ENCODE results near the gene BTBD16. TPM values are rescaled to one million over a fixed set of nuclear protein-coding genes. Genes with fewer than 3 reads are reported as not detected.

BTBD16 gene
- total RNA-seq, 1 donor: not detected

DNA sequence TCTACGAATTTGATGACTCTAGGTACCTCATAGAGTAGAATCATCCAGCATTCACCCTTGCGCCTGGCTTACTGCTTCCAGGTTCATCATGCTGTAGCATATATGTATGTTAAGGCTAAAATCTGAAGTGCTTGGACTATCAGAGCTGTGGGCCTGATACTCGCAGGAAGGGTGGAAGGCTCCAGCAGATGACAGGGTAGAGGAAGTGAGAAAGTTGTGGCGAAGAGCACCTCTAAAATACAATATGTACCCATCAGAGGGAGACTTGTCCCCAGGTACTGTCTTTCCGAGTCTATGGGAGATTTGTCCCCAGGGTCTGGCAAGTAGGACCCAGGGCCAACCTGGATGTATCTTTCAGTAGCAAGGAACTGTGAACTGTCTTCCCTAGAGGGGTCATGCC lies 55.3 kb downstream of the BTBD16 start:
- Histone ChIP-seq H3K27me3 (ENCODE audit: insufficient read depth, low read length) (peaks cover under 1% of the 10 kb centered on the region), H3K4me3 (ENCODE audit: low read length) (no peak overlapping the region), H3K4me1 (ENCODE audit: insufficient read depth, low read length) (peaks cover 4% of the 10 kb centered on the region), H3K9me3 (ENCODE audit: low read depth, low read length) (no peaks in the 10 kb centered on the region)

DNA sequence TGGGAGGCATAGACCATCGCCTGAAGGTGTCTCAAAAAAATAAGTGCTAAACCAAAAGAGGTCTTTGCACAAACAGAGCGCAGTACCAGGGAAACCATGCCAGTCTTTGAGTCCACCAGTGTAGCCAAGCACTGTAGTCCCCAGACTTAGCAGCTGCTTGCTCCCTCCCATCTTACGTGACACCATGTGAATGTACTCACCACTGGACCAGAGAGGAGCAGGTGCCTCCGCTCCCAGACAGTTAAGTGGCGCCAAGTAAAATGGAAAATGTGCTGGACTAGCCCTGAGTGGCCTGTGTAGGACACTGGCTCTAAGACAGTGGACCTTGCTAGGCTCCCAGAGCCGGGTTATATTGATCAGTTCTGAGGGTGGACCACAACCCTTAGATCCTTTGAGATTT lies 55.7 kb downstream of the BTBD16 start:
- H3K4me3 ChIP-seq (ENCODE audit: low read length): no peak overlapping the region
- no peaks in the 10 kb centered on the region for H3K9me3 ChIP-seq (ENCODE audit: low read depth, low read length)
- peaks cover 4% of the 10 kb centered on the region for H3K4me1 ChIP-seq (ENCODE audit: insufficient read depth, low read length)
- no peaks in the 10 kb centered on the region for H3K27me3 ChIP-seq (ENCODE audit: insufficient read depth, low read length)

DNA sequence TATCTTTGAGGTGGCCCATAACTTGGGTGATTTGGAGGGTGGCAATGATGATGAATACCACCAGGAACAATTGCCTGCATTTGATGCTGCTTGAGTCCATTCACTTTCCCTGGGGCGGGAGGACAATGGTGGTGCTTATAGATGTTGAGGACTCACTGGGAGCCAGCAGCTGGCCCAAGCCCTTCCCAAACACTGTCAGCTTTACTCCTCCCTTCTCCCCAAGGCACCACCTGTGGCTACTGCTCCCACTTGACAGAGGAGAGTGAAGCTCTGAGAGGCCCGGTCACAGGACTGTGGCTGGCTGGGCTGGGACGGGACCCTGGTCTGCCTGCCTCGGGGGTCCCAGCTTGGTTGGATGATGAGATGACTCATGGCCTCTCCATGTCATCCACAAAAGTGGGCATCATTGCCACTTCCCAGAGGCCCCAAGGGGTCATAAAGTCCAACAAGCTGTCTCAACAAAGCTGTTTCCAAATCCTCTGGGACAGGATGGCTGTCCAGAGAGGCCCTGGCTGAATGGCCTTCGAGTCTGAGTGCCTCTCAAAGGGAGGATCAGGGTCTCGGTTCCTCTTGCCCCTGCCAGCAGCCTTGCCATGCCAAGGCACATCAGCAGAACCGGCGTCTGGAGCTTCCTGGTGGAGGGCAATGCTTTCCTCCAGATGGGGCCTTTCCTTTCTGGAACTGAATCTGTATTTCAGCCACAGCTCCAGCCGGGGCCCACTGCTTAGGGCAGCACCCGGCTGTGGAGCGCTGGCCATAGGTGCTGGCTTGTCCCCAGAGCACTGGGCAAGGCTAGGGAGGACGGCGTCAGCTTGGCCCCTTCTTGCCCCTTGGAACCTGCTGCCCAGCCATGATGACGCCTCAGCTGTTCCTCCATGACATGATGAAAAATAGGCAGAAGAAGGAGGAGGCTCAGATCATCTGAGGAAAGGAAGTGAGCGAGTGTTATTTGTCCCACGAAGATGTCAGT lies 56.4 kb downstream of the BTBD16 start:
- Histone ChIP-seq H3K9me3 (ENCODE audit: low read depth, low read length) (no peaks in the 10 kb centered on the region), H3K4me1 (ENCODE audit: insufficient read depth, low read length) (peaks cover 4% of the 10 kb centered on the region), H3K4me3 (ENCODE audit: low read length) (no peak overlapping the region), H3K27me3 (ENCODE audit: insufficient read depth, low read length) (no peaks in the 10 kb centered on the region)

DNA sequence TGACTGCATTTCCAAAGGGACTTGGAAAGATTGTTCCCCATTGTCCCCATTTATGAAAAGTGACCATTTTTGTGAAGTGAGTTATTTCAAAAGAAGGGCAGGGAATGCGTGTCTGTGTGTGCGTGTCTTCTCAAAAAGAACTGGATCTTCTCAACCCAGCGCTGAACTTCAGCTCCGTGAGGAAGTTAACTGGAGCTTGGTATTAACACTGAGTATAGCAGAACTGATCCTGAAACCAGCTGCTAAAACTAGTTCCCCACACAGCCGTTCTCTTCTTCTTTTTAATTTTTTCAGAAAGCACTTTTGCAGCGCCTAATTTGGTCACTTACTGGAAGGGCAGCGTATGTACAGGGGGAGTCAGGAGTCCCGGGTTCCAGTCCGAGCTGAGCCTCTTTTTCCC lies 57.6 kb downstream of the BTBD16 start:
- no peaks in the 10 kb centered on the region for H3K9me3 ChIP-seq (ENCODE audit: low read depth, low read length)

DNA sequence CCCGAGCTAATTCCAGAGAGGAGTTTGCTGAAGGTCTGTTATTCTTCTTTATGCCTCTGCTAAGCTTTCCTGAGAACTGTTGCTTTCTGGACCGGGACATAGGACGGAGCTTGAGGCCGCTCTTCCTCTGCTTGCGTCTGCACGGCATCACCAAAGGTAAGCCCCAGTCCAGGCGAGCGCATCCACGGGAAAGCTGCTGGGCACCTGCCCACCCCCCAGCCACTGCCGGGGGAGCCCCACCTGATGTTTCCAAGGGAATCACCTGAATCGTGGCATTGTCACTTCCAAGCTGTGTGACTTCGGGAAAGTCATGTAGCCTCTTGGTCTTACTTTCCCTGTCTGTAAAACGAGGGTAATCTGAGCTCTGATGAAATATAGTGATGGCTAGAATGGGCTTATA lies 58.3 kb downstream of the BTBD16 start:
- H3K4me3 ChIP-seq (ENCODE audit: low read length): no peak overlapping the region
- H3K9me3 ChIP-seq (ENCODE audit: low read depth, low read length): no peaks in the 10 kb centered on the region
- H3K4me1 ChIP-seq (ENCODE audit: insufficient read depth, low read length): peaks cover 4% of the 10 kb centered on the region
- H3K27me3 ChIP-seq (ENCODE audit: insufficient read depth, low read length): no peaks in the 10 kb centered on the region

More for the DNA sequence above, 57.6 kb downstream of the BTBD16 start:
- Histone ChIP-seq H3K4me3 (ENCODE audit: low read length) (no peak overlapping the region), H3K27me3 (ENCODE audit: insufficient read depth, low read length) (no peaks in the 10 kb centered on the region), H3K4me1 (ENCODE audit: insufficient read depth, low read length) (peaks cover 4% of the 10 kb centered on the region)

DNA sequence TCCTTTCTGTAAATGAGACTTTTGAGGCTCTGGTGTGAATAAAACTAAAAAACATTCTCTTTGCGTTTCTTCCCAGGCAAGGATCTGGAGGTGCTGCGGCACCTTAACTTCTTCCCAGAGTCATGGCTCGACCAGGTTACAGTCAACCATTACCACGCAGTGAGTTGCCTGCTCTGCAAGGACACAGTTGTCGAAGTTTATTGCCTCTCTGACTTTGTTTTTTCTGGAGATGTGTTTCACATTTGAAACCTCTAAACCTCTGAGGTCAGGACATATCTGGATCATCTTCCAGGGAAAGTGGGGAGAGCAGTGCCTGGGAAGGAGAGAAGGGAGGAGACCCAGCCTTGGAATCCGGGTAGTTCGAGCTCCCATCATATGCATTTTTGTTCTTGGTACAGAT lies 60.0 kb downstream of the BTBD16 start:
- Histone ChIP-seq H3K9me3 (ENCODE audit: low read depth, low read length) (no peaks in the 10 kb centered on the region), H3K27me3 (ENCODE audit: insufficient read depth, low read length) (no peaks in the 10 kb centered on the region), H3K4me1 (ENCODE audit: insufficient read depth, low read length) (peaks cover 4% of the 10 kb centered on the region), H3K4me3 (ENCODE audit: low read length) (no peak overlapping the region)

DNA sequence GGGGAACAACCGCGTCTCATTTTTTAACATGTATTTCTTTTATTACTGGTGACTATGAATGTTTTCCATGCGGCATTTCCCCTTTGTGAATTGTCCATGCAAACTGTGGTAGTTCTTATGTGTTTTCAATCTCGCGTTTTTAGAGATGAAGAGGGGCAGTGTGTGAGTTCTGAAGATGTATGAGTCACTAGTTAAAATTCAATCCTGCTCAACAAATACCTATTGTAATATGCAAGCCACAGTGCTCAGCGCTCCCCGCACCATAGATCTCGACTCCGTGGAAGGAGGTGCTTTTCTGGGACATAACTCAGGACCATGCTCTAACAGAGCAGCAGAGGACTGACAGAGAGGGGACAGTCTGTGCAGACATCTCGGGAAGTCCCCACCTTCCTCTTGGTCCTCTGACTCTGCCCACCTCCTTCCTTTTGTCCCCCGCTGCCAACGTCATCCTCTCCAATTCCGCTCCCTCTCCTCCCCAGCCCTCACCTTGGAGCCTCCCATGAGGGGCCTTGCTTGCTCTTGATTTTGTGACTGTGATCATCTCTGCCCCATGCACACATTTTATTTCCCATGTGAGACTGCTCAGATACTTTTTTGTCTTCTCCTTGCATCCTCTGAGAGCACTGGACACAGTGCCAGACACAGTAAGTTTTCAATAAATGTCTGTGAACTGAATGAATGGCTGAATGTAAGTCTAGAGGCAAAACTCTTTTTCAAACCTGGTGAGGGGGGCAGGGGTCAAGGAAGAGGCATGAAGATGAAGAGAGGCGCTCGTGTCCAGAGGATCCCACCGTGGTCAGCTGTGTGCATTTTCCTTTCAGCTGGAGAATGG lies 60.7 kb downstream of the BTBD16 start:
- H3K4me1 ChIP-seq (ENCODE audit: insufficient read depth, low read length): peaks cover 4% of the 10 kb centered on the region
- no peaks in the 10 kb centered on the region for H3K9me3 ChIP-seq (ENCODE audit: low read depth, low read length)
- no peak overlapping the region for H3K4me3 ChIP-seq (ENCODE audit: low read length)
- no peaks in the 10 kb centered on the region for H3K27me3 ChIP-seq (ENCODE audit: insufficient read depth, low read length)

DNA sequence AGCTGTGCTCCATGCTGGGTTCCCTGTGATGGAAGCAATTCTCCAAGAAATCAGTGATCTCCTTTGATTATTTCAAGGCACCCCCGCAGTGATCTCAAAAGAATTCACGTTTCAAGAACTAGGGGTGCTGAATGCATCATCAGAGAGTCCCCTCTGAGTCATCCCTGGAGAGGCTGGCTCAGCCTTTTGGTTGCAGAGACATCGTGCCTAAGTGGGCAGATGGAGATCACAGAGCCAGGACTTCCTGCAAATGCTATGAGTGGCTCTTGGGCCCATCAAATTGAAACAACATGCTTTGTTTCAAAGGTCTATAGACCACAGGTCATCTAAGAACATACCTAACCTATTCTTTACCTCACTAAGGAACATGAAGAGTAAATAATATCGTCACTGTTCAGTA lies 61.9 kb downstream of the BTBD16 start:
- Histone ChIP-seq H3K4me3 (ENCODE audit: low read length) (no peak overlapping the region), H3K27me3 (ENCODE audit: insufficient read depth, low read length) (no peaks in the 10 kb centered on the region)

DNA sequence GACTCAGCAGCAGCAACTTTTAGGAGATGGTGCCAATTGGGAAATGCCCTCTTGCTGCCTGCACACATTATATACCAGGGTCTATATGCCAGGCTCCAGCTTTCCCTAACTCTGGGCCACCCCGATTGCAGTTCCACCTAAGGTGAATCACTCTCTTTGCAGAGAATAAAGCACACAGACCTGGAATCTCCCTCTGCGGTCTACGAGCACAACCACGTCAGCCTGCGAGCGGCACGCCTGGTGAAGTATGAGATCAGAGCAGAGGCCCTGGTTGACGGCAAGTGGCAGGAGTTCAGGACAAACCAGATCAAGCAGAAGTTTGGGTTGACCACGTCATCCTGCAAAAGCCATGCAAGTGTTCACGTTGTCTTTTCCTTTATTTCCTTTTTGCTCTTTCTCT lies 65.2 kb downstream of the BTBD16 start:
- H3K4me1 ChIP-seq (ENCODE audit: insufficient read depth, low read length): no peaks in the 10 kb centered on the region
- H3K27me3 ChIP-seq (ENCODE audit: insufficient read depth, low read length): no peaks in the 10 kb centered on the region
- H3K4me3 ChIP-seq (ENCODE audit: low read length): no peak overlapping the region
- no peaks in the 10 kb centered on the region for H3K9me3 ChIP-seq (ENCODE audit: low read depth, low read length)

More for the DNA sequence above, 61.9 kb downstream of the BTBD16 start:
- H3K9me3 ChIP-seq (ENCODE audit: low read depth, low read length): no peaks in the 10 kb centered on the region
- H3K4me1 ChIP-seq (ENCODE audit: insufficient read depth, low read length): peaks cover 4% of the 10 kb centered on the region

DNA sequence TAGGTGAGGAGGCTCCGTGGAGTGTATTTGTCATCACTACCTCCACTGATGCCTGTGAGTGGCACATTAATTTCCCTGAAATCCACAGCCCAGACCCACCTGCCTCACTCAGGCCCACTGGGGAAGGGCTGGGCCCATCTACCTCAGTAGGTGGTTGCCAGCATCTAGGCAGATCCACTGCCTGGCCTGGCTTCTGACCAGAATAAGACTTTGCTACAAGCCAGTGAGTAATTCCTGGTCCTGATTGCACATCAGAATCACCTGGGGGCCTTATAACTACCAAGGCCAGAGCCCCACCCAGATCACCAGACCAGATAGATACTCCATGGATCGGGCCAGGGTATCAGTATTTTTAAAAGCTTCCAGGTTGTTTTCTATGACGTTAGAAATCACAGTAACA lies 65.9 kb downstream of the BTBD16 start:
- Histone ChIP-seq H3K27me3 (ENCODE audit: insufficient read depth, low read length) (no peaks in the 10 kb centered on the region), H3K4me1 (ENCODE audit: insufficient read depth, low read length) (no peaks in the 10 kb centered on the region), H3K9me3 (ENCODE audit: low read depth, low read length) (no peaks in the 10 kb centered on the region), H3K4me3 (ENCODE audit: low read length) (no peak overlapping the region)

DNA sequence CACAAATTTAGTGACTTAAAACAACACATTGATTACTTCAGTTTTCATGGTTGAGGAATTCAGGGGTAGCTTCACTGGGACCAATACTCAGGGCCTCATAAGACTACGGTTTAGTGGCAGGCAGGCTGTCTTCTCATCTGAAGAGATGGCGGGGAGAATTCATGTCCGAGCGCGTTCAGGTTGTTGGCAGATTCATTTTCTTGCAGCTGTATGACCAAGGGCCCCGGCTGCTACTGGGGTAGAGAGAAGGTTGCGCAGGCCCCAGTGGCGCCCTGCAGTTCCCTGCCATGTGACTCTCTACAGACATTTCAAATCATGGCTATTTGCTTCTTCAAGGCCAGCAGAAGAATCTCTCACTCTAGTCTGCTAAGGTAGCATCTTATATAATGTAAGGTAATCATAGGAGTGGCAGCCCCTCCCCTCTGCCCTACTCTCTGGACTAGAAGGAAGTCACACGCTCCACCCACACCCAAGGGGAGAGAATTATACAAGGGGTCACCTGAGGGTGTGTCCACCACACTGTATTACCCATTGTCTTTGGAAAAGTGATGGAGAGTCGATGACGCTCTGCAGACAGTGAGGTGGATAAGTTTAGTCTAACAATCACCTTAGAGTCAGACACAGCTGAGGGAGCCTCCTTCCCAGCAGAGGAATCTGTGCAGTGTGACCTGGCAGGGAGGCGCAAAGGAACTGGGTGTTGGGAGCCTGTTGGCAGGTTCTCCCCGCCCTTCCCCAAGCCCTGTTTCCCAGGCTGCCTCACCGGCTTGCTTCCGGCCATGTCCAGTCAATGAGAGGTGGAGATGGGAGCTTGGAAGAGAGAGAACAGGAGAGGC lies 67.7 kb downstream of the BTBD16 start:
- H3K27me3 ChIP-seq (ENCODE audit: insufficient read depth, low read length): no peaks in the 10 kb centered on the region
- no peaks in the 10 kb centered on the region for H3K4me1 ChIP-seq (ENCODE audit: insufficient read depth, low read length)
- no peaks in the 10 kb centered on the region for H3K9me3 ChIP-seq (ENCODE audit: low read depth, low read length)
- no peak overlapping the region for H3K4me3 ChIP-seq (ENCODE audit: low read length)

DNA sequence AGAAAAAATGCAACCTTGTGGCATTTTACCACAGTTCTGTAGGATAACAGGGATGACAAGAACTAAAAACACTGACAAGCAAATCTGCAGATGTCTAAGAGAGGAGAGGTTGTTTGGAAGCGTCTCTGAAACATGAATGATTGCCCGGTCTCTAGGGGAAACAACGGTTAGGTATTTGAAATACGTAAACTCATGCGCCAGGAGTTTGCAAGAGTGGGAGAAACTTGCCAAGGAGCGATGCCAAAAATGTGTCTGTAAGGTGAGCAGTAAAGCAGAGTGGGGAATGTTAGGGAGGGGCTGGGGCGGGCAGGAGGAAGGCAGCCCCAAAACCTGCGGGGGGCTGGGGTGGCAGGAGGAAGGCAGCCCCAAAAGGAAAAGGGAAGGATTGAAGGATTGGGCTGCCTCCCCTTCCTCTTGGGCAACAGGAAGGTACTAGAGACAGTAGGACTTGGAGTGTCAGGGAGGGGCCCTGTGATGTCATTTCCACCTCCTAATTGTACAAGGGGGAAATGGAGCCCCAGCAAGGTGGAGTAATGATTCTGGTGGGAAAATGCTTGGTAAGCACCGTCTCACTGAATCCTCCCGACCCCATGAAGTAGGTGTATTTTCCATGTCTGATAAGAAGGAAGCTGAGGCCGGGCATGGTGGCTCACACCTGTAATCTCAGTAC lies 70.2 kb downstream of the BTBD16 start:
- H3K4me3 ChIP-seq (ENCODE audit: low read length): no peak overlapping the region
- no peaks in the 10 kb centered on the region for H3K27me3 ChIP-seq (ENCODE audit: insufficient read depth, low read length)
- no peaks in the 10 kb centered on the region for H3K9me3 ChIP-seq (ENCODE audit: low read depth, low read length)
- H3K4me1 ChIP-seq (ENCODE audit: insufficient read depth, low read length): no peaks in the 10 kb centered on the region

DNA sequence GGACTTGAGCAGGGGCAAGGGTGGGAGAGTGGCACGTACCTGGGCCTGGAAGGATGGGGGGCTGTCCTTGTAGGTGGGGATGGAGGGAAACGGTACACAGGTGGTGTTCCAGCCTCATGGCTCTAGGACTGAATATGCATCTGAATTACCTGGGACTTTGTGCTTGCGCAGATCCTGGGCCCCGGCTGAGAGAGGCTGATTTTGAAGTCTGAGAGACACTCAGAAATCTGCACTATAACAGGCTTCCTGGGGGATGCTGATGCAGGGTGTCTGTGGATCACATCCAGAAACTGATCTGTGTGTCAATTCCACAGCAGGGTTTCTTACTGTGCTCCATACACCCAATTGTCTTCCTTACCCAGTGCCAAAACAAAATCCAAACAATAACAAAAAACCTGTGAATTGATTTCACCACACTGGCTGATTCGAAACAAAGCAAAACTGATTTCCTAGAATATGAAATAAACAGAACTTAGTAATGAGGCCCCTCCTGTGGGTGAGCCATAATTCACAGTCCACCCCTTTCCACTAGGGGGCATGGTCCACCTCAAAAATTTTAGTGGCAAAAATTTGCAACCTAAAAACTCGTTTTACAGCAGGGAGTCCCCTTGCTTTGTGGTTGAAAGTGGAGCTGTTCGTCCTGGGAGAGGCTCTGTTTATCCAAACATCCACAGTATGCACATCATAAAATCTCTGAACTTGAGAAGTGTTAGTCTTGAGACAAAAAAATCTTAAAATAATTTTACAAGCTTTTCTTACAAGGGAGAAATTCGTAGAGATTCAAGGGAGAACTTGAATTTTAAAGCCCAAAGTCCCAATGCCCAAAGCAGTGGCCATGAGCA lies 71.4 kb downstream of the BTBD16 start:
- H3K4me1 ChIP-seq (ENCODE audit: insufficient read depth, low read length): no peaks in the 10 kb centered on the region
- no peaks in the 10 kb centered on the region for H3K27me3 ChIP-seq (ENCODE audit: insufficient read depth, low read length)
- H3K9me3 ChIP-seq (ENCODE audit: low read depth, low read length): no peaks in the 10 kb centered on the region
- no peak overlapping the region for H3K4me3 ChIP-seq (ENCODE audit: low read length)
